ENCODE results near the gene CCIN. TPM values are rescaled to one million over a fixed set of nuclear protein-coding genes. Genes with fewer than 3 reads are reported as not detected.

Gene CCIN
- total RNA-seq, 1 experiment from 2014 or later: 0.20 TPM

GRCh38 chr9:36218411-36218901 lies 49.3 kb downstream of the CCIN start:
- Histone ChIP-seq H3K36me3 (ENCODE audit: control insufficient read depth in 1 of 2, insufficient read depth in 2 of 2, low read length in 2 of 2) (peaks cover 12 to 16% of the 10 kb centered on the region in 2 experiments), H3K27ac (ENCODE audit: low read depth, low read length) (no peak overlapping the region), H3K4me2 (ENCODE audit: low read length) (no peak overlapping the region), H3K9ac (ENCODE audit: low read length) (no peak overlapping the region), H3K9me3 (ENCODE audit: control insufficient read depth in 1 of 2, insufficient read depth in 1 of 2, low read depth in 1 of 2, low read length in 2 of 2) (no peaks in the 10 kb centered on the region), H3K4me3 (replicated peaks in 1 of 2; ENCODE audit: low read depth in 1 of 2, low read length in 2 of 2) (no peak overlapping the region), H2AFZ (ENCODE audit: low read depth, low read length, poor library complexity, severe bottlenecking) (no peak overlapping the region), H4K20me1 (ENCODE audit: insufficient read depth) (no peaks in the 10 kb centered on the region), H3K4me1 (ENCODE audit: control insufficient read depth in 1 of 2, insufficient read depth in 2 of 2, low read length in 2 of 2) (no peaks in the 10 kb centered on the region), H3K79me2 (ENCODE audit: insufficient read depth, low read length) (no peaks in the 10 kb centered on the region; the same call in 1 of the 2 replicates), H3K27me3 (ENCODE audit: insufficient read depth, low read length) (no peaks in the 10 kb centered on the region), H3K9me2 (ENCODE audit: insufficient read depth) (no peaks in the 10 kb centered on the region)
- ATAC-seq (no peak), DNase-seq (ENCODE audit: low read depth, low spot score) (no peak)
- CTCF ChIA-PET: no interaction called here
- POLR2A ChIA-PET: no interaction called here
- RAD21 ChIA-PET (ENCODE audit: low non-redundant PET in 1 of 2, low total read pairs in 2 of 2, uncharacterized antibody in 2 of 2, unreplicated experiment in 2 of 2): no interaction called here
- intact Hi-C loops (cut with micrococcal nuclease): no loop called here
- no peak for TF ChIP-seq EZH2phosphoT487 (IDR thresholded peaks at IDR 0.05; ENCODE audit: borderline replicate concordance)
- TF ChIP-seq POLR2AphosphoS5 (IDR thresholded peaks at IDR 0.05; ENCODE audit: low read depth, low read length): no peak
- TF ChIP-seq RAD21 (IDR thresholded peaks at IDR 0.05; ENCODE audit: low read depth): no peak
- no peak for TF ChIP-seq MAX (IDR thresholded peaks at IDR 0.05)
- TF ChIP-seq TCF7L2 (IDR thresholded peaks at IDR 0.05; ENCODE audit: borderline replicate concordance, extremely low read depth, insufficient read depth, insufficient read length): no peak
- no peak for TF ChIP-seq ZBTB33 (IDR thresholded peaks at IDR 0.05; ENCODE audit: extremely low read depth, insufficient replicate concordance, low read length)
- TF ChIP-seq CEBPB (IDR thresholded peaks at IDR 0.05; ENCODE audit: low read depth): no peak
- no peak for TF ChIP-seq YY1 (IDR thresholded peaks at IDR 0.05; ENCODE audit: extremely low read depth, insufficient replicate concordance, low read depth, low read length)
- no peak for TF ChIP-seq CTCF (IDR thresholded peaks at IDR 0.05 in 2 of 3, conservative IDR thresholded peaks at IDR 0.05 in 1 of 3; ENCODE audit: borderline replicate concordance in 1 of 3, insufficient read depth in 1 of 3, low read depth in 2 of 3, low read length in 2 of 3)
- TF ChIP-seq ATF3 (IDR thresholded peaks at IDR 0.05): no peak
- no peak for TF ChIP-seq CBX3 (IDR thresholded peaks at IDR 0.05; ENCODE audit: low read depth)
- TF ChIP-seq ZNF274 (IDR thresholded peaks at IDR 0.05; ENCODE audit: low read depth, low read length): no peak
- TF ChIP-seq ZFX (IDR thresholded peaks at IDR 0.05): no peak
- TF ChIP-seq REST (IDR thresholded peaks at IDR 0.05; ENCODE audit: low read depth): no peak
- BruUV-seq (replicated peaks): no TSS peak

All from HCT116 (cell line).